NCI-H2029 treated with DMSO at 0.1 percent for 48 hours (cell line): ENCODE results near the gene RENBP.
"Not testable (repeated sequence)": the region's sequence is repeated elsewhere in the genome, so short reads cannot be mapped to it uniquely, and the experiment has no call there.

Experiments used
- DNase-seq: peaks from one replicate; lab custom pipeline; 2025; lab: John Stamatoyannopoulos, UW

Gene RENBP

DNA sequence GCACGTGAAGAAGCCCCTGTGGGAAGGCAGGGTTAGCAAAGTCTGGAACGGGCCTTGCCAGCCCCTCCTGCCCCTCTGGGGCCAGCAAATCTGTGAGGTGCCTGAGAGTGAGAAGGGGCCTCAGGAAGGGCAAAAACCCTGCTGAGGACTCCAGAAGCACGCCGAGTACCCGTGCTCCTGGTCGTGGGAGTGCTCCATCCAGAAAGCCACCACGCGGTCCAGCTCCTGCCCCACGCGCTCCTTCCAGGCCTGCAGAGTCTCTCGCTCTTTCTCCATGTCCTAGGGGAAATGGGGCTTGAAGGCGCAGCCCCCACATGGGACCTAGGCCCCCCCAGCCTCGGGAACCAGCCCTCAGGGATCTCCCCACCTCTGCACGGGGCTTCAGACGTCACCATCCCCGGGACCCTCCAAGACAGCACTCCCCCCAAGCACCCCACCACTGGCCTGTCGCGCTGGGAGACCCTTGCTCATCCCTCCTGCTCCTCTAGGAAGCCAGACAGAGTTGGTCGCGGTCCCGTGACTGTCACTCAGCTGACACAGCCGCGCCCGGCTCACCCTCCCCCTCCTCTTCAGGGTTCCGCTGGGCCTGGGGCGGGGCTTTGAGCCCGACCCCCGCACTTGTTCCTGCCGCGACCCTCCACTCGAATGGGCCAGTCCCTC, at the start of gene RENBP:
Gene RENBP, minus strand, starts transcription at position 504 of the 660 bp plus-strand sequence. Its CDS starts 33 bp downstream, at position 471.
- DNase-seq: no peak

DNA sequence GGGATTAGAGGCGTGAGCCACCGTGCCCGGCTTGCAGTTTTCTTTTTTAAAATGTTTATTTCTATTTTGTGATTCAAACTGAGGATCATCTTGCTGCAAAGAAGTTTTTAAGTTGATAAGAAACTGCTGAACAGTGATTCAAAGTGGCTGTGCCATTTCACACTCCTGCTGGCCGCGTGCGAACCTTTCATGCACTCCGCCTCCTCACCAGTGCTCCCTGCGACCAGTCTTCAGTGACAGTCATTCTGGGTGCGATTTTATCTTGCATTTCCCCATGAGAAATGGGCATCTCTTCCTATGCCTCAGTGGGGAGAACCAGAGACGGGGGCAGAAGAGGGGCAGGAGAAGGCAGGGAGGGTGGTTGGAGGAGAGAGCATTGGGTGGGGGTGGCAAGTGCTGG, 49.5 kb upstream of the RENBP start:
- DNase-seq: no peak

DNA sequence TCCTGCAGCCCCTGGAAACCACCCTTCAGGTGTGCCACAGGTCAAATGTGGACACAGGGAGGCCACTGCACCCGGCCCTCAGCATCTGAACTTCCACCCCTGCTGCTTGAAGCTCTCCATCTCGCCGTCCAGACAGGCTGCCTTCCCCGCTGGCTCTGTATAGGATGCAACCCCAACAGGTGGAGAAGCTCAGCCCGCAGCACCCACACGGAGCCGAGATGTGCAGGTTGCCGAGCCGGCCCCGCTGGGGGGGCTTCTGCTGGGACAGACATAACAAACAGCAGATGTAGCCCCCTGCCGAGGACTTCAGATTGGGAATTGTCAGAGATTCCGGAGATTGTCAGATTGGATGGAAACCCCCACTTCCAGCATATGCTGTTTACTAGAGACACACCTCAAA, 48.6 kb upstream of the RENBP start:
- DNase-seq: no peak

DNA sequence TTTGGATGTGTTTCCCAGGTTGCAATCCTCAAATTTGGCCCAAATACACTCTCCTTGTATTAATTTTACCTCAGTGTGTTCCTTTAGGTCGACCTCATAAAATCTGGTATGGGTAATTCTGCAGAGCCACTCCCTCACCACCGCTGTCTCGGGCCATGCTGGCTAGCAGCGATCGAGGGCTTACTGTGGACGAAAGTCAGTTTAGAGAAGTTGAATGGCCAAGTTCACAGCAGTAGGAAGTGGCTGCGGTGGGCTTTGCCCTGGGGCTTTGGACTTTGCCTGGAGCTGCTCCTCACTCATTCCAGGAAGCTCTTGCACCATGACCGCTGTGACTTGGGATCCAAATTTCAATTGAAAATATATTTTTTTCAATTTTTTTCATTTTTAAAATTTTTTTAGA, 47.7 kb upstream of the RENBP start:
- no peak for DNase-seq

DNA sequence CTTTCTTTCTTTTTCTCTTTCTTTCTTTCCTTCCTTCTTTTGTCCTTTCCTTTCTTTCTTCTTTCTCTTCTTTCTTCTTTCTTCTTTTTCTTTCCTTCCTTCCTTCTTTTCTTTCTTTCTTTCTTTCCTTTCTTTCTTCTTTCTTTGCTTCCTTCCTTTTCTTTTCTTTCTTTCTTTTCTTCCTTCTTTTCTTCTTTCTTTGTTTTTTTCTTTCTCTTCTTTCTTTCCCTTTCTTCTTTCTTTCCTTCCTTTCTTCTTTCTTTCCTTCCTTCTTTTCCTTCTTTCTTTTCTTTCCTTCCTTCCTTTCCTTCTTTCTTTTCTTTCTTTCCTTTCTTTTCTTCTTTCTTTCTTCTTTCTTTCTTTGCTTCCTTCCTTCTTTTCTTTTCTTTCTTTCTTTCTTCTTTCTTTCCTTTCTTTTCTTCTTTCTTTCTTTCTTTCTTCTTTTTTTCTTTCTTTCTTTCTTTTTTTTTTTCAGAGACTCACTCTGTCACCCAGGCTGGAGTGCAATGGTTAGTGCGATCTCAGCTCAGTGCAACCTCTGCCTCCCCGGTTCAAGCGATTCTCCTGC, 46.7 kb upstream of the RENBP start:
- DNase-seq: no peak

DNA sequence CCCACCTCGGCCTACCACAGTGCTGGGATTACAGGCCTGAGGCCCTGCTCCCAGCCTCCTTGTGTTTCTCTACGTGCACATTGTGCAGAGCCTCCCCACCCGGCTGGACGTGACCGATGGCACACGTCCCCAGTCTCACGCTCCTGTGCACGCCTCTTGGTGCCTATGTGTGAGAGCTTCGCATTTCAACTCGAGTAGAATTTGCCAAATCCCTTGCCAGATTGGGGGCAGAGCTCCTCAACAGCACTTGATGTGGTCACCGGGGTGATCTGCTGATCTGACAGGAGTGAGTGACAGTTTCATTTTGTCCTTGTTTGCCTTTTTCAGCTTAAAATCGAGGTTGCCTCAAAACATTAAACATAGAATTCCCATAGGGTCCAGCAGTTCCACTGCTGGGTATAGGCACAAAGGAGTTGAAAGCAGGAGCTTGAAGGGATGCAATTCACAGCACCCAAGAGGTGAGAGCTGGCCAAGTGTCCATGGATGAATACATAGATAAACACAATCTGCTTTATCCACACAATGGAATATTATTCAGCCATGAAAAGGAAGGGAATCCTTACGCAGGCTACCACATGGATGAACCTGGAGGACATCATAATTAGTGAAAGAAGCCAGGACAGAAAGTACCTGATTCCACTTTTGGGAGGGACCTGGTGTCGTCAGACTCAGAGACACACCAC, 45.7 kb upstream of the RENBP start:
- DNase-seq: no peak

DNA sequence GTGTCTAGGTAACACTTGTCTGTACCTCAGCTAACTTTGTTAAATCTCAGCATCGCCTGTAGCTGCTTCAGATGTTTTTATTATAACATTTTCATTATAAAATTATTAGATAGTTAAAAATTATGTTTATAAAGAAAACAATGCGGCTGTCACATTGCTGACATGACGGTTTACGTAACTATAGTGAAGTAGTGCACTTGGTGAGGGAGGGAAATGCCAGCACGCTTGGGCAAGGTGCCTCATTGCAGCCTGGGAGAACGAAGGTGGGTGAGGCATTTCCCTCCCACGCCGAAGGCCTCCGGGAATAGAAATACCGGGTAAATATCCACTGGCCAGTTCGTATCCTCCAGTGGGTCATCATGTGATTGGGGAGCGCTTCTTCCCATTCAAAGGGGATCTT, 44.0 kb upstream of the RENBP start:
- DNase-seq: no peak

DNA sequence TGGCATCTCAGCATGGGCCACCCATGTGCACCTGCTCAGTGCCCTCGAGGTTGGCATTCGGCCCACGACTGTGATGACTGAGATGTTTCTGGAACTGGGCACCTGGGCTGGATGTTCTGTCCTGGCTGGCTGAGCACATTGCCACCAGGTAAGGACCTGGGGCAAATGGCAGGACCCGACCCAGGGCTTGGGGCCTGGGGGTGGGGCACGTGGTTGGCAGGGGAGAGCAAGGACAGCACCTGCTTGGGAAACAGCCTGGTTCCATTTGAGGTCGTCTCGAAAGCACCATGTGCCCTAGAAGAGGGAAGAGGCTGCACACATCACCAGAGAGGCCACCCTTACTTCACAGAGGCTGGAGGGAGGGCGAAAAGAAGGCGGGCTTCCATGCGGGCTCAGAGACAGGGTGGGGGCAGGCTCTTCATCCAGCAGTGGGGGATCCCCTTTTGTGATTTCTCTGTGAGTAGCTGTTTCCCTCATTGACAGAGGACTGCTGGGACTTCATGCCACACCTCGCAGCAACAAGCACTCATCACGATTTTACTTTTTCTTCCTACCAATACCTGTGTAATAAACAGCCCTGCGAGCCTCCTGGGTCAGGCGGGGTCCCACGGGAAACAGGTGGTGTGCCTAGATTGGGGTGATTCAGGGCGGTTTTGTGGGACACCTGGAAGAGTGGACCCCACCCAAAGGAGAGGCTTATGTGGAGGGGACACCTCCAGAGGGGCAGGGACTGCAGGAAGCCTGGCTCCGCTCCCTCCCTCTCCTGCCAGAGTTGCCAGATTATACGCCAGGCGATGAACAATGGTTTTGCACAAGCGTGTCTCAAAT, 40.1 kb upstream of the RENBP start:
- DNase-seq: no peak

DNA sequence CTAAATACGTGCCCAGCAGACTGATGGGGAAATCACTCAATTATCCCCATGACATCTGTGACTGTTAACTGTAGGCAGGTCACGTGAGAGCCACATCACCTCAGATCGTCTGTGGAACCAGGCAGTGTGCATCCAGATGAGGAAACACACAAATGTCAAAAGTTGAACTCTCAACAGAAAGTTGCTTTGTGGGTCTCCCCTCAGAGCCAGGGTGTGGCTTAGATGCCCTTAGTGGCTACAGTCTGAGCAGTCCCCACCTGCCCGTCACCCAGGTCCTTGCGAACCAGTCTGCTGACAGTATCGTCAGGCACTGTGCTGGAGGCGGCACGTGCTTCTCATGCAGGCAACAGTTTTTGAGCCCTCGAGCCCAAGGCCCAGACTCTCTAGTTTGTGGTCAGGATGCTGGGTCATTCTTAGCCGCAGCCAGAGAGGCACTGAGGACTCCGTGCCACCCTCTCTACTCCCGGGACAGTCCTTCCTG, 38.9 kb upstream of the RENBP start:
- no peak for DNase-seq

DNA sequence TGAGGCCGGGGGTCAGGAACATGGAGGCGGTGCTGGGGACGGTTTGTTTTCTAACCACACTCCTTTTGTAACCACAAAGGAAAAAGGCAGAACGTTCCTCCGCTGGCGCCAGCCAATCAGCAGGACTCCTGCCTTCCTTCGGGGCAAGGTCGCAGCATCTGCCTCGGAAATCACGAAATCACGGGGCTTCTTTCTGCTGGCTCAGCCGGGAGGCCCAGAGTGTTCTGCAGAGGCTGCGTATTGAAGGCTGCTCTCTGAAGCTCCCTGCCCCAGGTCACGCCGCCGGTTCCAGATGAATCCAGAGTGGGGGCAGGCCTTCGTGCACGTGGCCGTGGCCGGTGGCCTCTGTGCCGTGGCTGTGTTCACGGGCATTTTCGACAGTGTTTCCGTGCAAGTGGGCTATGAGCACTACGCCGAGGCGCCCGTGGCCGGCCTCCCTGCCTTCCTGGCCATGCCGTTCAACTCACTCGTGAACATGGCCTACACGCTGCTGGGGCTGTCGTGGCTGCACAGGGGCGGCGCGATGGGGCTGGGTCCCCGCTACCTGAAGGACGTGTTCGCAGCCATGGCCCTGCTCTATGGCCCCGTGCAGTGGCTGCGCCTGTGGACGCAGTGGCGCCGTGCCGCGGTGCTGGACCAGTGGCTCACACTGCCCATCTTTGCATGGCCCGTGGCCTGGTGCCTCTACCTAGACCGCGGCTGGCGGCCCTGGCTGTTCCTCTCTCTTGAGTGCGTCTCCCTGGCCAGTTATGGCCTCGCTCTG, 37.5 kb upstream of the RENBP start:
- DNase-seq: no peak

DNA sequence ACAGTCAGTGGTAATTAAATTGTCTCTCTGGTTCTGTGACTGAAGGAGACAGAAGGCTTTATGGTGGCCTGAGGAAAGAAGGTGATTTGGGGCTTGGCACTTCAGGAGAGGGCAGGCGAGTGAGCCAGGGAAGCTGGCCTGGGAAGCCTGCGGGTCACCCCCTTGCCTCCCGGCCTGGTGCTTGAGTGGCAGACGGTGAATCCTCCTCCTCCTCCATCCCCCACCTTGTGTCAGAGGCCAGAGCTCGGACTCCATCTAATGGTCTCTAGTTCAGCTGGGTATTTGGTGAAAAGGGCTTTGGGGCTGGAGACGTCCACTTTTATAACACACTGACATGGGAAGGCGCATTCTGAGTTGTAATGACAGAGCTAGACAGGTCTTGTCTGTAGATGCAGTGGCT, 36.8 kb upstream of the RENBP start:
- DNase-seq: no peak

DNA sequence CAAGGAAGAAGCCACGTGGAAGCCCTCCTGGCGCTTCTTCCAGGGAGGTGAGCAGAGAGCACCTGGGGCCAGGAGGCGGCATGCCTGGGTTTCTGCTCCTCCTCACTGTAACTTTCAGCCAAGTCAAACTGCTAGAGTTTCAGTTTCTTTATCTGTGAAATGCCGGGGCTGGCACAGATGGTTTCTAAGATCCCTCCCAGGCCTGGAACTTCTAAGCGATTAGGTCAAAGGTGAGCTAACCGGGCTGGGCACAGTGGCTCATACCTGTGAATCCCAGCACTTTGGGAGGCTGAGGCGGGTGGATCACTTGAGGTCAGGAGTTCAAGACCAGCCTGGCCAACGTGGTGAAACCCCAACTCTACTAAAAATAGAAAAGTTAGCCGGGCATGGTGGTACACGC, 36.0 kb upstream of the RENBP start:
- DNase-seq: not testable (repeated sequence)

DNA sequence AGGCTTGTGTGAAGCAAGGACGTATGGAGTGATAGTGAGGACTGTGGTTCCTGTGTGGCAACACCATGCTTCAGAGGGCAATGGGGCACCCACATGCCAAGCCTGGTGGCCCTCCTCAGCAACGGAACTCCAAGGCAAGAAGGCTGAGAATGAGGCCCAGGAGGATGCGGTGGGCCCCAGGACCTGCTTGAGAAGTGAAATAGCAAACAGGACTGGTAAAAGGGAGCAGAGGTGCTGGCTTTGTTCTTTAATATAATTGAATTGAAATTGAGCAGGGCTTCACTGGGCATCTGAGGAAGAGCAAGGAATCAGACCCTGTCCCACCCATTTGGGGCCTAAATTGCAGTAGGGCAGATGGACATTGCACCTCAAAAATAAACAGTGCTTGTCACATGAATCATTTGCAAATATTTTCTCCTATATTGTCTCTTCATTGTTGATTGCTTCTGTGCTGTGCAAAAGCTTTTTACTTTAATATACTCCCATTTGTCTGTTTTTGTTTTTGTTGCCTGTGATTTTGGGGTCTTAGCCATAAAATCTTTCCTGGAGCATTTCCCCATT, 30.4 kb upstream of the RENBP start:
- no peak for DNase-seq

DNA sequence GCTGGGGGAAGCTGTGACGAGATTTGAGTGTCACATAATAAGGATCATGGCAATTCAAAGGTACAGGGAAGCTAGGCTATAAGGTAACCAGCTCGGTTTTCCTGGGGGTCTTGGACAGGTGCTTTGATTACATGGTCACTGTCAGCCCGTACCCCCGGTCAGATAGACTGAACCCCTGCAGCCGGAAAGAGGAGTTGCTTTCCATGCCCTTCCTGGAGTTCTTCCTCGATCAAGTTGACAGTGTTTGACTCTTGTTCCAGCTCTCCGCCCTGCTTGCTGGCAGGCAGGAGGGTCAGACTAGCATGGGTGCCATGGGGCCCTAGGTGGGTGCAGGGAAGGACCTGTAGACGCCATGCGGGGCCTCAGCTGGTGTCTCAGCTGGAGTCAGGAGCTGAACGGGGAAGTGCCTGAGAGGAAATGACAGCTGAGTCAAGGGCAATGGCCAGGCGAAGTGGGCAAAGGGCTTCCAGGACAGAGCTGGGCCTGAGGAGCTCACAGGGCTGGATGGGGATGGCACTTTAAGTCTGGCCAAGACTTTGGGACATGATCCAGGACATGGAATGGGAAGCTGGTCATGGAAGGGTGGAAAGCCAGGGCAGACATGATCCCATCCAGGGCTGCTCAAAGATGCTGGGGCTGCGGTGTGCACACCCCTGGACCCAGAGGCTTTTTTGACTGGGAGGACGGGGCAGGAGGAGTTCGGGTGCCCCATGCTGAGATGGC, 29.7 kb upstream of the RENBP start:
- no peak for DNase-seq

DNA sequence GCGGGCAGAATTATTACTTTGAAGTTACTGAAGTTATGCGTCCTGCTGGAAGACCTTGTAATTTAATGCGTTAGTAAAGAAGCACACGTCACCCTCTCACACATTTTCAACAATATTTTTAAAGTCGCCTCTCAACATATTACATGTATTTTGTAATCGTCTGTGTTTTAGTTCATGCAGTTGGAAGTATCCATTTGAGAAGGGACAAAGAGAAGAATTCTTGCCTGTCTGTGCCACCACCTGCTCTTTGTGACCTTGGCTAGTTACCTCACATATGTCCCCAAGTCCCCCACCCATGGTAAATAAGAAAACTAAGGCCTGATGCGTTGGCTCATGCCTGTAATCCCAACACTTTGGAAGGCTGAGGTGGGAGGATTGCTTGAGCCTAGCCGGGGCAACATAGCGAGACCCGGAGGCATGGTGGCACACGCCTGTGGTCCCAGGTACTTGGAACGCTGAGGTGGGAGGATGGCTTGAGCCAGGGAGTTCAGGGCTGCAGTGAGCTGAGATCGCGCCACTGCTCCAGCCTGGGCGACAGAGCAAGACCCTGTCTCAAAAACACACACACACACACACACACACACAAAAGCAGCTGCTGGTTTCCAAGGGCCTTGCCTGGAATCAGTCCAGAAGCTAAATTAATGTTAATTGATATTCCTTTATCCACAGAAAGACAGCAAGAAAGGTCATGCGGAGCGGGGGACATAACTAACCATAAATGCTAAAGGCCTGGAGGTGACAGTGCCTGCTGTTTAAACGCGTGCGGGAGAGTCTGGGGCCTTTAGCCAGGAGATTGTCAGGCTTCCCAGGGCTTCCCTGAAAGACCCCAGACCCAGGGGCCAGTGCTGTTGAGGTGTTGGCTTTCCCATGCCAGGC, 28.9 kb upstream of the RENBP start:
- DNase-seq: no peak

DNA sequence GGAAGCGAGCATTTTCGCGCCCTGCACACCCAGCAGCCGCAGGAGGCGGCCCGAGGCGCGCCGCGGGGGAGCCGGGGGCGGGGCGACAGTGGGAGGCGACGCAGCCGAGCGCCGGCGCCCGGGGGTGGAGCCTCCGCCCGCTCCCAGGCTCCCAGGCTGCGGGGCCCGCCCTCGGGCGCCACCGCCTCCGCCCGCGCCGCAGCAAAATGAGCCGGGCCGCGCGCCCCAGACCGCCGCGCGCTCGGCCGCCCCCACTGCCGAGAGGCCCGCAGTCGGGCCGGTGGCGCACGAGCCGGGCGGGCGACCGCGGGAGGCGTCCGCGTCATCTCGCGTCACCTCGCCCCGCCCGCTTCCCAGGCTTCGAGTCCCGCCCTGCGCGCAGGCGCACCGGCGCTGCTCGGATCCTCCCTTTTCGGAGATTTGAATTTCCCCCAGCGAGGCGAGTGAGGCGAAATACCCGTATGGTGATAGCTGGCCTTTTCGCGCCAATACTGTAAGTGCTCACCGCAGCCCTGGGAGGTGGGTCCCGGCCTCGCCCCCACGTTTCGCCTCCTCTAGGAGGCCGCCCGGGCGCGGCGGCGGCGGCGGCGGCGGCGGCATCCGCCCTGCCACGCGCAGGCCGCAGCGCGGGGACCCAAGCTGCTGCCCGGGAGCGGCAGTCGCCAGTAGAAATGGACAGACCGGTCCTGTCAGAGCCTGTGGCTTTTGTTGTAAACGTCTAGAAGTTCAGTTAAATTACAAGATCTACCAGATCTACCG, 28.1 kb upstream of the RENBP start, which contains the start of gene TMEM187:
Gene TMEM187, plus strand, starts transcription at position 387 of the 759 bp plus-strand sequence. CDS start 9,309 bp downstream, outside the sequence.
- DNase-seq: peak; percentile 40

DNA sequence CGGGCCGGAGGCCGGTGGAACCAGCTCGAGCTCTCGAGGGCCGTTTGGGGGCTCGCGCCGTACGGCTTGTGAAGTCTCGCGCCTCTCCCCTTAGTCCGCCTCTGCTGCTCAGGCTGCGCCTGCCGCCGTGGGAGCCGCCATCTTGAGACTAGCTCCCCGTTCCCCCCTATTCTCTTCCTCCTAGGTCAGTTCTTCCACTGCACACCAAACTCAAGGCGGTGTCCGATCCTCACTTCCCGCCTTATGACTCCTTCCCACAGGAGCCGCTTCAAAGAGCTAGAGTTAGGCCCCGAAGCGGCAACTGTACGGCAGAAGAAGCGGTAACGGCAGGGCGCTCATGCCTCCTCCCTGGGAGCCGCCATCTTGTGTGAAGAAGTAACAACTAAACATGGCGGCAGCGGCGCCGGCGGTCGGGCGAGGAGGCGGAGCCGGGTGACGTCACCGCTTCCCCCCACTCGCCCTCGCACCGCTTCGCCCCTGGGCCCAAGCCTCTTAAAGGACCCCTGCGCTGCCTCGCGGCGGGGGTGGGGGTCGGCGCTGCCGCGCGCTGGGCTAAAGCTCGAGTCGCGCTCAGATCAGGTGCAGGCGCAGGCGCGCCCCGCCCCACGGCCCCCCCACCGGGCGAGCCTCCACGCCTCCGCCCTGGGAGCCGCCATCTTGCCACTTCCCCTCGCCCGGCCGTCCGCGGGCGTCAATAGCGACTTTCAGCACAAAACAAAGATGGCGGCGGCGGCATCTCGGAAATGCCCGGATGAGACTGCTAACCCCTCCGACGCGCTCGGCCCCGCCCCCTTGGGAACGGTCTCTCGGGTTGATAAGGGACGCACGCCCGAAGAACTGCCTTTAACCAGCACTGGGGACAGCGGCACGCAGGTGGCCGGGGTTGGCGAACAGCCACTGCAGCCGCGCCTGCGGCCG, 27.3 kb upstream of the RENBP start, which contains the start of gene HCFC1:
Gene HCFC1, minus strand, starts transcription at position 369 of the 918 bp plus-strand sequence. CDS start 978 bp downstream, outside the sequence.
- DNase-seq: peak; percentile 52

DNA sequence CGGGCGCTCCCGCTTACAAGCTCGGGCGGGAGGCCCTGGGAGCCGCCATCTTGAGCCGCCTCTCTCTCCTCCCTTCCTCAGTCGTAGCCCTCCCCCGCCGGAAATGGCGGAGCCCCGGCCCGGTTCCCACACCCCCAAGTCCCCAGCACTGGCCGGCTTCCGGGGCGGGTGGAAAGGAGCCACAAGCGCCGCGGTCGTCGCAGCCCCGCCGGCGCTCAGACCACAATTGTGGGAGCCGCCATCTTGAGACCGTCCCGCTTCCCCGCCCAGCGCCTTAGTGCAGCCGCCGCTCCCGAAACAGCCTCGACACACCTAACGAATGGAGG, 26.6 kb upstream of the RENBP start:
- DNase-seq: peak; percentile 31
